ENCODE measurements around the gene SGMS1. TPM values are rescaled to one million over a fixed set of nuclear protein-coding genes. Genes with fewer than 3 reads are reported as not detected.
"Not testable (repeated sequence)": the region's sequence is repeated elsewhere in the genome, so short reads cannot be mapped to it uniquely, and the experiment has no call there.

Gene SGMS1
- total and polyA plus RNA-seq, 2 donors (not counting 1 experiment from before 2014, with no cell fraction given): 39.9 to 82.1 TPM

DNA sequence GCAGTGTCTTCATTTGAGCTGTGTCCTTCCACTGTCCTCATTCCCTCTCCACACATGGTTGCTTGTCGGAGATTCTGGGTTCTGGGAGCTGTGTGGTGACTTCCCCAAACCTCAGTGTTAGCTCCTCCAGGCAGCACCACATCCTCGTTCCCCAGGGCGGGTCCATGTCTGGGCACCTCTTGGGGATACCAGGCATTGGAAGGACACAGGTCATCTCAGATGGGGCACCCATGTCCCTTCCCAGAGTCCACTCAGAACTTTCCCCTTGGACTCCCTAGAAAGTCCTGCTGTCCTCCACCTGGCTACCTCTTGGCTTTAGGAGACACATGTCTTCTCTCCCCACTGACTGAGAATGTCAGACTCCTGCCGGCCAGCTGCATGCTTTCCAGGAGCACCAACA, 37.8 kb upstream of the SGMS1 start:
- H3K9me3 ChIP-seq (ENCODE audit: control insufficient read depth, insufficient read depth, low read depth, low read length); H3K4me2 ChIP-seq (ENCODE audit: extremely low read depth, insufficient read depth, low read length); H2AFZ ChIP-seq (ENCODE audit: low read length); H3K27ac ChIP-seq (ENCODE audit: insufficient read depth, low read length); H3K27me3 ChIP-seq (ENCODE audit: control insufficient read depth, insufficient read depth, low read length); H3K79me2 ChIP-seq (ENCODE audit: control insufficient read depth, insufficient read depth, low read length); H3K4me3 ChIP-seq (replicated peaks in 1 of 4; ENCODE audit: control extremely low read depth in 1 of 4, insufficient read depth in 1 of 4, low read depth in 3 of 4, low read length in 4 of 4); H3K9ac ChIP-seq (ENCODE audit: insufficient read depth, low read length); H3K36me3 ChIP-seq (ENCODE audit: control insufficient read depth, insufficient read depth, low read length); DNase-seq (ENCODE audit: low read depth in 2 of 2); H3K4me1 ChIP-seq (ENCODE audit: control insufficient read depth, extremely low read depth, insufficient read depth, low read length); H4K20me1 ChIP-seq (ENCODE audit: control insufficient read depth, extremely low read depth, insufficient read depth, low read length): not testable (repeated sequence)

GRCh38 chr10:50659865-50660730, 36.3 kb upstream of the SGMS1 start:
- H2AFZ ChIP-seq (ENCODE audit: low read length); H3K36me3 ChIP-seq (ENCODE audit: control insufficient read depth, insufficient read depth, low read length); H3K4me2 ChIP-seq (ENCODE audit: extremely low read depth, insufficient read depth, low read length); H4K20me1 ChIP-seq (ENCODE audit: control insufficient read depth, extremely low read depth, insufficient read depth, low read length); H3K4me1 ChIP-seq (ENCODE audit: control insufficient read depth, extremely low read depth, insufficient read depth, low read length); H3K27ac ChIP-seq (ENCODE audit: insufficient read depth, low read length); H3K27me3 ChIP-seq (ENCODE audit: control insufficient read depth, insufficient read depth, low read length); H3K9ac ChIP-seq (ENCODE audit: insufficient read depth, low read length); H3K79me2 ChIP-seq (ENCODE audit: control insufficient read depth, insufficient read depth, low read length); H3K9me3 ChIP-seq (ENCODE audit: control insufficient read depth, insufficient read depth, low read depth, low read length): not testable (repeated sequence)
- peak in 1 of 2 donors; percentile 15 for DNase-seq (ENCODE audit: low read depth in 2 of 2)
- peak in 1 of 2 donors; percentile 15 for TF ChIP-seq CTCF (conservative IDR thresholded peaks at IDR 0.05 in 1 of 2, IDR thresholded peaks at IDR 0.05 in 1 of 2; ENCODE audit: low read depth in 1 of 2, low read length in 2 of 2)
- H3K4me3 ChIP-seq (replicated peaks in 1 of 4; ENCODE audit: control extremely low read depth in 1 of 4, insufficient read depth in 1 of 4, low read depth in 3 of 4, low read length in 4 of 4): peak overlapping the region in 2 of 4 experiments; percentile 39 to 43

GRCh38 chr10:50659016-50659864, 35.5 kb upstream of the SGMS1 start:
- DNase-seq (ENCODE audit: low read depth in 2 of 2); H3K4me1 ChIP-seq (ENCODE audit: control insufficient read depth, extremely low read depth, insufficient read depth, low read length); H3K27ac ChIP-seq (ENCODE audit: insufficient read depth, low read length); H3K36me3 ChIP-seq (ENCODE audit: control insufficient read depth, insufficient read depth, low read length); H3K27me3 ChIP-seq (ENCODE audit: control insufficient read depth, insufficient read depth, low read length); H4K20me1 ChIP-seq (ENCODE audit: control insufficient read depth, extremely low read depth, insufficient read depth, low read length); H3K79me2 ChIP-seq (ENCODE audit: control insufficient read depth, insufficient read depth, low read length); H3K4me2 ChIP-seq (ENCODE audit: extremely low read depth, insufficient read depth, low read length); H3K9ac ChIP-seq (ENCODE audit: insufficient read depth, low read length); H2AFZ ChIP-seq (ENCODE audit: low read length); H3K9me3 ChIP-seq (ENCODE audit: control insufficient read depth, insufficient read depth, low read depth, low read length): not testable (repeated sequence)
- H3K4me3 ChIP-seq (replicated peaks in 1 of 4; ENCODE audit: control extremely low read depth in 1 of 4, insufficient read depth in 1 of 4, low read depth in 3 of 4, low read length in 4 of 4): peak overlapping the region in 1 of 4 experiments; percentile 39

DNA sequence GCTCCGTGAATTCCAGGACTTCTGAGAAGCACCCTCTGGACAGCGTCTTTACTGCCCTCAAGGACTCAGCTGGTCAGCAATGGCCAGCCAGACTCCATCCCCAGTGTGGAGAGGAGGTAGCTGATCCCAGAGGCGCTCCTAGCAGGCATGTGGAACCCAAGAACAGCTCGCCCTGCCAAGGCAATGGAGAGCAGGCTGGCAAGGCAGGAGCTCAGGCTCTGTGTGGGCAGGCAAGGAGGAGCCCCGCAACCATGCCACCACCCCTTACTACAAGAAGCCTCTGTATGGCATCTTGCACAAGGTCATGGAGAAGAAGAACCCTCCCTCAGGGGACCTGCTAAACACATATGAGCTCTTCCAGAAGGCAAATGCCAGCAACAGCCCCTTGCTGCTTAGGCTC, 34.4 kb upstream of the SGMS1 start:
- no peak for DNase-seq (ENCODE audit: low read depth in 2 of 2)
- TF ChIP-seq CTCF (conservative IDR thresholded peaks at IDR 0.05 in 1 of 2, IDR thresholded peaks at IDR 0.05 in 1 of 2; ENCODE audit: low read depth in 1 of 2, low read length in 2 of 2) (no peak), EZH2 (IDR thresholded peaks at IDR 0.05; ENCODE audit: low read length, missing control alignments) (no peak)
- Histone ChIP-seq H2AFZ (ENCODE audit: low read length) (no peak overlapping the region), H3K79me2 (ENCODE audit: control insufficient read depth, insufficient read depth, low read length) (no peaks in the 10 kb centered on the region), H3K4me3 (replicated peaks in 1 of 4; ENCODE audit: control extremely low read depth in 1 of 4, insufficient read depth in 1 of 4, low read depth in 3 of 4, low read length in 4 of 4) (no peak overlapping the region), H3K4me2 (ENCODE audit: extremely low read depth, insufficient read depth, low read length) (no peak overlapping the region), H3K4me1 (ENCODE audit: control insufficient read depth, extremely low read depth, insufficient read depth, low read length) (no peaks in the 10 kb centered on the region), H4K20me1 (ENCODE audit: control insufficient read depth, extremely low read depth, insufficient read depth, low read length) (no peaks in the 10 kb centered on the region), H3K9ac (ENCODE audit: insufficient read depth, low read length) (no peak overlapping the region), H3K27me3 (ENCODE audit: control insufficient read depth, insufficient read depth, low read length) (peaks cover 6% of the 10 kb centered on the region), H3K36me3 (ENCODE audit: control insufficient read depth, insufficient read depth, low read length) (no peaks in the 10 kb centered on the region), H3K27ac (ENCODE audit: insufficient read depth, low read length) (no peak overlapping the region), H3K9me3 (ENCODE audit: control insufficient read depth, insufficient read depth, low read depth, low read length) (no peaks in the 10 kb centered on the region)
